ENCODE results near the gene ADCY10.

DNA sequence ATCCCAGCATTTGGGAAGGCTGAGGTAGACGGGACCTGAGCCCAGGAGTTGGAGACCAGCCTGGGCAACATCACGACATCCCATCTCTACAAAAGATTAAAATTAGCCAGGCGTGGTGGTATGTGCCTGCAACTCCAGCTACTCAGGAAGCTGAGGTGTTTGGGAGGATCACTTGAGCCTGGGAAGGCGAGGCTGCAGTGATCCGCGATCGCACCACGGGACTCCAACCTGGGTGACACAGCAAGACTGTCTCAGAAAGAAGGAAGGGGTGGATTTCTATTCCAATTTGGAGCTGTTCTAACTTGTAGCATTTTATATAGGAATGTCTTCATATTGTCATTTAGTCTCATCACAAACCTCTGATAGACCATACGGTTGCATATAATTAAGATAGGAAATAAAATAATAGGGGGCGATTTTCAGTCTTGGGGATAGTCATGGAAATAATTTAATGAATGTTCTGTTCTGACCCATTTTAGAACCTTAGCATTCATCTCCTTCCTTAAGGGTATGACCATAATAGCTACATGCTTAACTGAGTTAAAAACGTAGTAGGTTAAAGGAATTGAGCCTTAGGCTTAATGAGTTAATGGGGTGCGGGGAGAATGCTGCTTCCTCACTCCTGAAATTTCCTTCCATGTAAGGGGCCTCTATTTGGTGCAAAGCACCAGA, 93.1 kb downstream of the ADCY10 start:
- TF ChIP-seq, protein P1, sequence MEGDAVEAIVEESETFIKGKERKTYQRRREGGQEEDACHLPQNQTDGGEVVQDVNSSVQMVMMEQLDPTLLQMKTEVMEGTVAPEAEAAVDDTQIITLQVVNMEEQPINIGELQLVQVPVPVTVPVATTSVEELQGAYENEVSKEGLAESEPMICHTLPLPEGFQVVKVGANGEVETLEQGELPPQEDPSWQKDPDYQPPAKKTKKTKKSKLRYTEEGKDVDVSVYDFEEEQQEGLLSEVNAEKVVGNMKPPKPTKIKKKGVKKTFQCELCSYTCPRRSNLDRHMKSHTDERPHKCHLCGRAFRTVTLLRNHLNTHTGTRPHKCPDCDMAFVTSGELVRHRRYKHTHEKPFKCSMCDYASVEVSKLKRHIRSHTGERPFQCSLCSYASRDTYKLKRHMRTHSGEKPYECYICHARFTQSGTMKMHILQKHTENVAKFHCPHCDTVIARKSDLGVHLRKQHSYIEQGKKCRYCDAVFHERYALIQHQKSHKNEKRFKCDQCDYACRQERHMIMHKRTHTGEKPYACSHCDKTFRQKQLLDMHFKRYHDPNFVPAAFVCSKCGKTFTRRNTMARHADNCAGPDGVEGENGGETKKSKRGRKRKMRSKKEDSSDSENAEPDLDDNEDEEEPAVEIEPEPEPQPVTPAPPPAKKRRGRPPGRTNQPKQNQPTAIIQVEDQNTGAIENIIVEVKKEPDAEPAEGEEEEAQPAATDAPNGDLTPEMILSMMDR (IDR thresholded peaks at IDR 0.05): no peak
- TF ChIP-seq POLR2AphosphoS5 (IDR thresholded peaks at IDR 0.05): no peak
